Left ventricle myocardium inferior (tissue), 1 donor: ENCODE data around the gene ALKBH7. TPM values are rescaled to one million over a fixed set of nuclear protein-coding genes. Genes with fewer than 3 reads are reported as not detected.
A peak's percentile ranks its signal among the peaks of the same experiment; 100 is the strongest.

Source experiments
- DNase-seq: peaks from one replicate; pipeline ENCODE4 v3.0.0-alpha.2; 2020
- H3K27ac ChIP-seq: fragments of 200-600 bp; replicated peaks from 2 replicates; pipeline ENCODE4 v1.8.0; 2021
- H3K27me3 ChIP-seq: fragments of 200-600 bp; 2 replicates; pipeline ENCODE4 v1.8.0; 2021; ENCODE audit warnings: low read depth
- H3K36me3 ChIP-seq: fragments of 200-600 bp; 2 replicates; pipeline ENCODE4 v1.8.0; 2021
- H3K4me1 ChIP-seq: fragments of 200-600 bp; 2 replicates; pipeline ENCODE4 v1.8.0; 2021
- H3K4me3 ChIP-seq: fragments of 200-600 bp; 2 replicates; pipeline ENCODE4 v1.8.0; 2021; ENCODE audit warnings: mild to moderate bottlenecking, moderate library complexity
- H3K9me3 ChIP-seq: fragments of 200-600 bp; replicated peaks from 2 replicates; pipeline ENCODE4 v1.8.0; 2021
- intact Hi-C: fragments of 100-400 bp; cut with micrococcal nuclease; formaldehyde crosslinking; loops from one replicate; pipeline ENCODE4 v1.11.0; 2022
- total RNA-seq: library from RNA; stranded (reverse); fragmentation: NEBNext Ultra II Directional; extraction: Animal tissue kit (Norgen Biotek cat#: 25700); gene quantifications from one replicate; pipeline ENCODE4 v1.2.1, GENCODE V29; 2021
- TF ChIP-seq, protein P1 (sequence below): fragments of 200-600 bp; IDR thresholded peaks from 2 replicates; pipeline ENCODE4 v1.8.0; 2021; ENCODE audit warnings: antibody characterized with exemption, mild to moderate bottlenecking, borderline replicate concordance
- donor health status: DM: no; HTN: yes; CAD: no; lungs with severe emphysema.

ALKBH7 gene
- total RNA-seq, 1 donor from 2014 or later: 142 TPM

DNA sequence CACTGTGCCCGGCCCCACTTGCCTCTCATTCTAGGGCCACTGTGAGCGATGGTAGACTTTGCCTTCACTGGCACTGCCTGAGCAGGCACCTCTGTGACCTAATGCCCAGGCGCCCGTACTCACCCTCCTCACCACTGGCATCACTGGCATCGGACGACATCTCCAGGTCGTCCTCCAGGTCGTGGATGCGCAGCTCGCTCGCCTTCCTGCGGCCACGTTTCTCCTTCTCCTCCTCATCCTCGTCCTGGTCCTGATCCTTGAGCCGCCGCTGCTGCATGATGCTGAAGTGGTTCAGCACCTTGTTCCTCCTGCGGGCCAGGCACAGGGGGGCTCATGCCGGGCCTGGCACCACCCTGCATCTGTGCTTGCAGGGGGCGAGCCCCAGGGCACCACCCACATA, 10.6 kb downstream of the ALKBH7 start:
- no peak overlapping the region for H3K27ac ChIP-seq

GRCh38 chr19:6384381-6384780, 11.8 kb downstream of the ALKBH7 start:
- no peak for DNase-seq
- intact Hi-C loops: no loop called here
- peaks cover 95% of the 10 kb centered on the region for H3K36me3 ChIP-seq

More for the DNA sequence above, 10.6 kb downstream of the ALKBH7 start:
- no peaks in the 10 kb centered on the region for H3K27me3 ChIP-seq
- H3K9me3 ChIP-seq: peaks cover 7% of the 10 kb centered on the region
- H3K4me3 ChIP-seq: no peak overlapping the region
- H3K4me1 ChIP-seq: no peaks in the 10 kb centered on the region
- peaks cover 93% of the 10 kb centered on the region for H3K36me3 ChIP-seq
- intact Hi-C loops: no loop called here
- TF ChIP-seq, protein P1, sequence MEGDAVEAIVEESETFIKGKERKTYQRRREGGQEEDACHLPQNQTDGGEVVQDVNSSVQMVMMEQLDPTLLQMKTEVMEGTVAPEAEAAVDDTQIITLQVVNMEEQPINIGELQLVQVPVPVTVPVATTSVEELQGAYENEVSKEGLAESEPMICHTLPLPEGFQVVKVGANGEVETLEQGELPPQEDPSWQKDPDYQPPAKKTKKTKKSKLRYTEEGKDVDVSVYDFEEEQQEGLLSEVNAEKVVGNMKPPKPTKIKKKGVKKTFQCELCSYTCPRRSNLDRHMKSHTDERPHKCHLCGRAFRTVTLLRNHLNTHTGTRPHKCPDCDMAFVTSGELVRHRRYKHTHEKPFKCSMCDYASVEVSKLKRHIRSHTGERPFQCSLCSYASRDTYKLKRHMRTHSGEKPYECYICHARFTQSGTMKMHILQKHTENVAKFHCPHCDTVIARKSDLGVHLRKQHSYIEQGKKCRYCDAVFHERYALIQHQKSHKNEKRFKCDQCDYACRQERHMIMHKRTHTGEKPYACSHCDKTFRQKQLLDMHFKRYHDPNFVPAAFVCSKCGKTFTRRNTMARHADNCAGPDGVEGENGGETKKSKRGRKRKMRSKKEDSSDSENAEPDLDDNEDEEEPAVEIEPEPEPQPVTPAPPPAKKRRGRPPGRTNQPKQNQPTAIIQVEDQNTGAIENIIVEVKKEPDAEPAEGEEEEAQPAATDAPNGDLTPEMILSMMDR: no peak
- DNase-seq: no peak

GRCh38 chr19:6387372-6387771, 14.8 kb downstream of the ALKBH7 start:
- TF ChIP-seq, protein P1: no peak

More at GRCh38 chr19:6384381-6384780, 11.8 kb downstream of the ALKBH7 start:
- Histone ChIP-seq H3K27me3 (no peaks in the 10 kb centered on the region), H3K4me1 (no peaks in the 10 kb centered on the region), H3K4me3 (no peak overlapping the region), H3K27ac (no peak overlapping the region), H3K9me3 (peaks cover 7% of the 10 kb centered on the region)
- TF ChIP-seq, protein P1: no peak

DNA sequence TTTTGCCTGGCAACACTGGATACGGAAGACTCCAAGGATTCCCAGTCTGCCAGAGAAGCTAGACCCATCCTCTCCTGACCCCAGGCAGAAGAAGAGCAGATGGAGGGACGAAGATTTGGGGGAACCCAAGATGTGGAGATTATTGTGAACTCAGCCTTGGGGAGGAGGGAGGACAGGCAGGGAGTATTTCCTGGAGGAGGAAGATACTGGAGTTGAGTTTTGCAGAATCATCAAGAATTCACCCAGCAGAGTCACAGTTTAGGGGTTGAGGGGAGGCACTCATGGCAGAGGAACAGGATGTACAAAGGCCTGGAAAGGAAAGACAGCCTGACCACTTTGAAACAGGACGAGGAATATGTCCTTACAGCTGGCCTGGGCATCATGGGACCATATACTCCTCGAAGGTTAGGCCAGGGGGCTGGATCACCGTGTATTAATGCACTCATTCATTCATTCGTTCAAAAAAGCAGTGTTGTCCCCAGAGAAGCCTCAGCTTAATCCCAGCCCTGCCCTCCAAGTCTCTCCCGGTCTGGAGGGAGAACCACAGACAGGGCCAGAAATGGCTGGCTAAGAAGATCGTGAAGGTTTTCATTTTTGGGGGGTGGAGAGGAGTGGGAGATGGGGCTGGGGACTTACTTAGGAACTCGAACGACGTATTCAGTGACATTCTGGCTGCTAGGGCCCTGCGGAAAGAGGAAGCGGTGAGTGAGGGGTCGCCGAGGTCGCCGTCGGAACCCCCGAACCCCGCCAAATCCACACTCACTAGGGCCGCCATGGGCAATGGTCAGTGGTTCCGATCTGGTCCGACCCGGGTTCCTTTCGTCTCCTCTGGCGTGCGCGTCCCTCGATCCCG, 19.9 kb downstream of the ALKBH7 start:
- no peak for DNase-seq
- peak overlapping the region; percentile 98 for H3K27ac ChIP-seq
- H3K4me3 ChIP-seq: peak overlapping the region; percentile 85
- H3K4me1 ChIP-seq: peaks cover 24% of the 10 kb centered on the region
- peaks cover 35% of the 10 kb centered on the region for H3K36me3 ChIP-seq
- intact Hi-C loops: no loop called here
- TF ChIP-seq, protein P1: no peak
- H3K9me3 ChIP-seq: no peaks in the 10 kb centered on the region
- no peaks in the 10 kb centered on the region for H3K27me3 ChIP-seq

More at GRCh38 chr19:6387372-6387771, 14.8 kb downstream of the ALKBH7 start:
- Histone ChIP-seq H3K4me1 (peaks cover 10% of the 10 kb centered on the region), H3K4me3 (no peak overlapping the region), H3K27ac (no peak overlapping the region), H3K27me3 (no peaks in the 10 kb centered on the region), H3K9me3 (no peaks in the 10 kb centered on the region), H3K36me3 (peaks cover 82% of the 10 kb centered on the region)
- intact Hi-C loops: no loop called here
- DNase-seq: no peak

DNA sequence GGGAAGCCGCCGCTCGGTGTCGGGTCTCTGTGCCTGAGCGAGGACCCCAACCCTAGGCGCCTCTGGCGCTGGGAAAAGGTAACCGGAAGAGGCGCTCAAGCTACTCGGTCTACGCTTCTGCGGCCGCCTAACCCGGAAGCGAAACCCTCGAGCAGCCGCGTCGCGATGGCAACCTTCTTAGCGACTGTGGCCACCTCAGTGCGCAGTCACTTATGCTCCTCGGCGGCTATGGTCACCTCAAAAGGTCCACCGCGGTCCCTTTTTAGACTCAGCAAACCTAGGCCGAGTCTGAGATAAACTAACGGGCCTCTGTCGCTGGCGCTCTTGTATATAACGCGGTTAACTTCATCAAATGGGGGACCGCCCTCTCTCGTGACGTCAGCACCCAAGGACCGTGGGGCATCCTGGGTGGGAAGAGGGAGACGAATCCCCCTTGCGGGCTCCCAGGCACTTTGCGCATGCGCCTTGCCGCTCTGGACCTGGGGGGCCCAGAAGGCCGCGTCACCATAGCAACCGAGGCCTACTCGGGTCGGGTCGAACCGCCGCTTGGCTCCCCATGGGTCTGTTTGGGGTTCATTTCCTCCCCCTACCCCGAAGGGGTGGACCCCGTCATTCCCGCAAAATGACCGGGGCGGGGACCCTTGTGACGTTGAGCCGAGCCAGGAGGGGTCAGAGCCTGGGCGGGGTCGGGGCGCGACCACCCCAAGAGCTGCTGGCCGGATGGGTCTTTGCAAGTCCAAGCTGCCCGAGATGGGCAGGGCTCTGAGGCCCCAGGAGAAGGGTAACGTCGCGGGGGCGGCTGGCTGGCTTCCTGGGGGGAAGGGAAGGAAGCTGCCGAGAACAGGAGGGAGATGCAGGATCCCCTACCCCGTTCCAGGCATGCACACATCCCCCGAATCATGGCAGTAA, 20.7 kb downstream of the ALKBH7 start, which contains the start of gene GTF2F1:
Gene GTF2F1 (minus strand): TSS at position 91 of the 909 bp plus-strand sequence. CDS start 169 bp downstream, outside the sequence.
- H3K27ac ChIP-seq: peak within 1 kb of the TSS; percentile 98
- no peaks in the 10 kb centered on the region for H3K27me3 ChIP-seq
- TF ChIP-seq, protein P1: peak; percentile 27
- H3K36me3 ChIP-seq: peaks cover 28% of the 10 kb centered on the region
- DNase-seq: peak; percentile 94
- H3K4me1 ChIP-seq: peaks cover 24% of the 10 kb centered on the region
- peak within 1 kb of the TSS; percentile 85 for H3K4me3 ChIP-seq
- intact Hi-C loops: no loop called here
- H3K9me3 ChIP-seq: no peaks in the 10 kb centered on the region
